Stimulated activated CD4-positive, alpha-beta T cell treated with anti-CD3 and anti-CD28 coated beads, Interleukin-12 subunit alpha, Interleukin-12 subunit beta, amount 100 ng/mL, for 4 hours (primary cell): ENCODE data around the gene WDR7.
"Not testable (repeated sequence)": the region's sequence is repeated elsewhere in the genome, so short reads cannot be mapped to it uniquely, and the experiment has no call there.

Experiments
- DNase-seq: peaks from one replicate; pipeline ENCODE4 v3.0.0-alpha.2; 2020

The WDR7 gene

DNA sequence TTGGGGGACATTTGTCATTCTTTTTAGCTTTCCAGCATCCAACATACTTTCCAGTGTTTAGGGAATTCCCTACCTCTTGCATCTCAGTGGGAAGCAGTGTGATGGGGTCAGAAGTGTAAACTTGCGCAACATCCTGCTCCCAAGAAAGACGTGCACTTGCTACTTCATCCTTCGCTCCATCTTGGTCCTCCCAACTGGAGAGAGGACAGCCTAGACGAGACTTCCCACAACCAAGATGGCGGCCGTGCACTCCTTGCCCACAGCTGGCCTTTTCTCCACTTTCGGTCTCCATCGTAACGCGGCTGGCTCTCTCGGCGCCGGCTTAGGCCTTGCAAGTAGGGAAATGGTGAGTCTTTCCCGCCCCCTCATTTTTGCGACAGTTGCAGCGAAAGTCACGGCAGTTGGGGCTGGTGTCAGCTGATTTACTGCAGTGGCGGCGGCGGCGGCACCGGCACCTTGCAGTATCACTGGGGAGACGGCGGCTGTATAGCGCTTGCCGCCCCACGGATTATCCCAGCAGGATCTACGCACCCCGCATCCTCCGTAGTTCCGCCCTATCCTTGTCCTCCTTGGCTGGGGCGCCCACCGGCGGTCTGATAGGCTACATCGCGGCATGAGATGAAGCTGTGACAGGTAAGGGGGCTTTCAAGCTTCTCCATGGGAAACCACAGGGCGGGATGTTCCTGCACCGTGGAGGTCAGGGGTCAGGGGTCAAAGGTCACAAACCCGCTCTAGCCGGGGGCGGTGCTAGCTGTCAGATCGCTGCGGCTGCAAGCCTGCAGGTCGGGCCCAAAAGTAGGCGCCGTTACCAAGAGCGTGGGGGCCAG lies at the start of gene WDR7:
Gene WDR7, plus strand, starts transcription at position 416 of the 827 bp plus-strand sequence. CDS start 21,157 bp downstream, outside the sequence.
- DNase-seq: peak; percentile 92

DNA sequence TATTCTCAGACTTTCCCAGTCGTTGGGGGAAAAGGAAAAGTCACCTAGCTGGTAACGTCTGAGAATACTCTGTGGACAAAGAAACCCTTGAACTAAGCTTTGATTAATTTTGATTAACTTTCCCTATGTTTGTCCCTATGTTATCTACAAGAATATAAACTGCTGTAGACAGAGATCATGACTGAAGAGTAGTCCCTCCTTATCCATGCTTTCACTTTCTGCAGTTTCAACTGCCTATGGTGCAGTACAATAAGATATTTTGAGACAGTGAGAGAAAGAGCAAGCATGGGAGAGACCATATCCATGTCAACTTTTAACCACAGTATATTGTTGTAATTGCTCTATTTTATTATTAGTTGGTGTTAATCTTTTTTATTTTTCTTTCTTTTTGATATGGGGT lies 44.5 kb upstream of the WDR7 start:
- DNase-seq: no peak

DNA sequence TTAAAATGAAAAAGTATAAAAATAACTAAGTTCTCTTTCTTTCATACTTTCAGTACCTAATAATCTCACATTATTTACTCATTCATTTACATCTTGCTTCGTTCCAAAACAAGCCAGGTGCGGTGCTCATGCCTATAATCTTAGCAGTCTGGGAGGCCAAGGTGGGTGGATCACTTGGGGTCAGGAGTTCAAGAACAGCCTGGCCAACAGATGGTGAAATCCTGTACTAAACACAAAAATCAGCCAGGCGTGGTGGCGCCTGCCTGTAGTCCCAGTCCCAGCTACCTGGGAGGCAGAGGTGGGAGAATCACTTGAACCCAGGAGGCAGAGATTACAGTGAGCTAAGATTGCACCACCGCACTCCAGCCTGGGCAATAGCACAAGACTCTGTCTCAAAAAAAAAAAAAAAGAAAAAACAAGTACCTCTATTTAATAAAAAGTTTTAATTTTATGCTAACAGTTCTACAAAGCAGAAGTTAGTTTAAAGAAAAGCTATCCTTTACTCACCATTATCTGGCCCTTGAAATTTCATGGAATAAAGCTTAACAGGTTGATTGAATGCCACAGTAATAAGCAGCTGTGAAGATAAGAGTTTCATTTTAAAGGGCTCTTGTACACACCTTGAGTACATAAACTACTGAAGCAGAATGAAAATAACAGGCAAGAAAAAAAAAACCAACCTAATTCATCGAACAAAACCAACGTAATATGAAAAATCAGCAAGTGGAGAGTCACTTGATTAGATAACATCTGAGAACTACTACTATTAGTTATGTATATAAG lies 35.2 kb upstream of the WDR7 start:
- DNase-seq: no peak

DNA sequence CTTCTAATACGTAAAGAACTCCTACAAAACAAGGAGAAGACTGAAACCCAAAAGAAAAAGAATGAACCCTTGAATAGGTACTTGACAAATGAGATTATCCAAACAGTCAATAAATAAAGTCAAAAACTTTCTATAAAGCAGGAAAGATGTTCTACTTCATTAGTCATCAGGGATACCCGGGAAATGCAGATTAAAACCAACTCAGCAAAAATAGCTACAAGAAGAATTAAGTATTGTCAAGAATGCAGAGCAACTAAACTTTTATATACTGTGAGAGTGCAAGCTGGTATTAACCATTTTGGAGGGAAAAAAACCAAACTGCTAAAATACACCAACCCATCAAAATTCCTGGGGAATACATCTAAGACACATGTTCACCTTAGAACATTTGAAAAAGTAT lies 23.2 kb upstream of the WDR7 start:
- no peak for DNase-seq

DNA sequence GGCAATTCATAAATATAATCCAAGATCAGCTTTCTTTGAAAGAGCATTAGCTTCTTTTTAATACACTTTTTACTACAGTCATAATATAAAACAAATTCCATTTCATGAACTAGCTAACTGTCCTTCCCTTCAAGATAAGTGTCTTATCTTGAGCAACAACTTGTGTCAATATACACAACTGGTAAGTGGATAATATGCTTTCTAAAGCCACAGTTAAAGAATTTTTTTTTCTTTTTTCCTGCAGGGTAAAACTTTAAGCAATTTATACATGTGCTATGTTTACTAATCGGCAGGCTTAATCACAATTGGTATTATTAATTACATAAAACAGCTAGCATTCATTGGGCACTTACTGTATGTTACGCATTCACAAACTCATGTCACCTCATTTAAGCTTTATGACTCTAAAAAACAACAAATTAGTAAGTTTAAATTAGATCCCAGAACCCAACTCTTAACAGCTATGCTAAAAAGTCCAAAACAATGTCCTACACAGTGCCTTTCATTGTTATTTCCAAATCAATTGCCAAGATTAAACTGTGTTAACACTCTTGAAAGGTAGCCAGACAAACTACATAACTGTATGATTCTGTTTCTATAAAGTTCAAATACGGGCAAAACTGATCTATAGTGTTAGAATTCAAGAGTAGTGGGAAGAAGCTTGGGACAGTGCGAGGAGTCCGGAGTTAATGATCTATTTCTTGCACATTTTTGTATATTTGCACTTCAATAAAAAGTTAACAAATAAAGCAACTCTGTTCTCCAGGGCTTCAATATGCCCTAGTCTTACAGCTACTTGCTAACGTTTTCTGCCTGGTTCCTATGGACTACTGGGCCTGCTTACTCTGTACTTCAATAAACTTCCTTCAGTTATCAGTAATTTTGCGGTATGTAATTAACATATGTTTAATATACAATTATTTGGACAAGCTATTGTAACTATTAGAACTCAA lies 18.8 kb upstream of the WDR7 start:
- DNase-seq: no peak

DNA sequence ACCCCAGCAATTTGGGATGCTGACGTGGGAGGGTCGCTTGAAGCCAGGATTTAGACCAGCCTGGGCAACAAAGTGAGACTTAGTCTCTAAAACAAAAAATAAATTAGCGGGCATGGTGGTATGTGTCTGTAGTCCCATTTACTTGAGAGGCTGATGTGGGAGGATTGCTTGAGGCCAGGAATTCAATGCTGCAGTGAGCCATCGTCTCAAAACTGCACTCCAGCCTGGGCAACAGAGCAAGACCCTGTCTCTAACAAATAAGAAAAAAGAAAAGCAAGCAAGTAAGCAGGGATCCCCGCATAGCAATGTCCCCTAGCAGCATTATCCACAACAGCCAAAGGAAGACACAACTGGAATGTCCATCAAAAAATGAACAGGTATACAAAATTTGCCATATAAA lies 16.2 kb upstream of the WDR7 start:
- DNase-seq: no peak

DNA sequence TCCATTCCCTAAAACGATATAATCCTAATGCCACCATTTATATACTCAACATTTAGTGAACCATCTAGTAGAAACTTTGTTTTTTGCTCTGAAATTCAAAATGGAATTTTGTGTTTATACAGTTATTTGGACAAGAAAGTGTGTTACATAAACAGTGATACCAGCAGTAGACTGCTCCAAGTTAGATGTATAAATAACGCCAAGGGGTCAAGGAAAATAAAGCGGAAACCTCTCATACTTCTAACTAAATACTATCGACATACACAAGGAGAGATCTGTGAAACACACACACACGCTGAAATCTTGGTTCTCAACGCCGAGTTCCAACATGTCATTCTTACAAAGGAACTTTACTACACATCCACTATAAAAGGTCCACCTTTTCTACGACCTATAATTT lies 14.0 kb upstream of the WDR7 start:
- DNase-seq: no peak

DNA sequence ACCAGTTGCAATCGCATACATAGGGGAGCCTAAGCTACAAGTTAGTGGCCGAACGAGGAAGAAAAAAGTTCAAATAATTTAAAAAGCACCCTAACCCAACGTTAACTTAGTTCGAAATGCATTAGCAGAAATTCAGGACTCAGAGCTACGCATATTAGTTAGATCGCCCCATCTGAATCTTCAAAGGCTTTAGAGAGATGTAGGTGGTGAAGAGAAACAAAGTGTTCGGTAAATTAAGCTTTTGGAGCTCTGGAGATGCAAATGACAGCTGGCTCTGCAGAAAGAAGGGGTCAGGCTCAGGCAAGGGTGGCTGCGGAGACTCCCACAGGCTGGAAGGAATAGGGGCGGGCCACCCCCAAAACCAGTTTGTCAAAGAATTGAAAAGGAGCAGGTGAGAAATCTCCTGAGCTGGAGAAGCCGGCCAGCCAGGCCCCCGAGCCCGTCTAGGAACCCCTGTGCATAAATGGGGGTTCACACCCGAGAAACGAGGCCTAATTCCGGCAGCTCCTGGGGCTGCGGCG lies 13.4 kb upstream of the WDR7 start:
- no peak for DNase-seq

DNA sequence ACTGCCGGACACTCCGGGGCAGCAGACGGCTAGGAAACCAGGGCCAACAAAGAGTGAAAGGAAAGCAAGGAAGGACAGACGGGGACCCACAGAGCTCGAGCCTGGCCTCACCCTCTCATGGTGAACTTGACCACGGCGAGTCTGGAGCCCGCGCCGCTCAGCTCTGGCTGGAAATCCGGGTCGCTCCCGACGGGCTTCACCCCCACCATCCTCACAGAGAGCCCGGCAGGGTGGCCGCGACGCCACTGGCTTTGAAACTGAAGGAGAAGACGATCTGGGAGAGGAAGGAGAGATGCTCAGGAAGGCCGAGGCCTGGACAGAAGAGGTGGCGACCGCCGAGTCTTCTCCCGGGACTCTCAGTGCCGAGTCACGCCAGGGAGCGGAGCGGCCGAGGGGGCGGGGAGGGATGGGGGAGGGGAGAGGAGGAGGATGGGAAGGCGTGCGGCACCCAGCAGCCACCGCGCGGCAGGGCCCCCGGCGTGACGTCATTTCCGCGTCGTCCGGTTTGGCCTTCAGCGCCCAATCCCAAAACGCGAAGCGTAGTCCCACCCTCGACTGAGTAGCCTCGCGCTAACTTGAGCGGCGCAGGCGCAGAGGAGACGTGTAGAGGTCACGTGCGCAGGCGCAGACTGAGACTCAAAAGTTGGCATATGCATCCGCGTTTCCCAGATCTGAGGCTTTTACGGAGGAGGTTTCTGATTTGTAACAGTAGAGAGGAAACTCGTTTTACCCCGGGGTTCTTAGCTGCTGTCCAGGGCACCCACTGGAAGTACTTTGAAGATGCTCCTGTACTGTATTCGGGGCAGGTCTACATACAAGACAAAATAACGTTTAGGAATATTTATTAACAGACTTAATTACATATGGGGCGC lies 12.7 kb upstream of the WDR7 start, which contains the start of gene TXNL1:
Gene TXNL1, minus strand, starts transcription at position 361 of the 872 bp plus-strand sequence. Its CDS starts 152 bp downstream, at position 209.
- DNase-seq: peak; percentile 100

DNA sequence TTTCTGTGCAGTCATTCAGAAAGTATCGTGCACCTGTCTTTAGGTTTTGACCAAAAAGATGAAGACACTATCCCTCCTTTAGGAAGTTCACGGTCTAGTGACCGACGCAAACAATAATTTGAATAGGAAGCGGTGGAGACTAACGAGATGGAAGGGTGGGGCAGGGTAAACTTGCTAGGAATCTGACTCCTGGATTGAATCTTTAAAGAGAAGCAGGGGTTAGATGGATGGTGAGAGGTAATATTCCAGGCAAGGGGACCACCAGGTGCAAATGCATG lies 12.1 kb upstream of the WDR7 start:
- DNase-seq: no peak

DNA sequence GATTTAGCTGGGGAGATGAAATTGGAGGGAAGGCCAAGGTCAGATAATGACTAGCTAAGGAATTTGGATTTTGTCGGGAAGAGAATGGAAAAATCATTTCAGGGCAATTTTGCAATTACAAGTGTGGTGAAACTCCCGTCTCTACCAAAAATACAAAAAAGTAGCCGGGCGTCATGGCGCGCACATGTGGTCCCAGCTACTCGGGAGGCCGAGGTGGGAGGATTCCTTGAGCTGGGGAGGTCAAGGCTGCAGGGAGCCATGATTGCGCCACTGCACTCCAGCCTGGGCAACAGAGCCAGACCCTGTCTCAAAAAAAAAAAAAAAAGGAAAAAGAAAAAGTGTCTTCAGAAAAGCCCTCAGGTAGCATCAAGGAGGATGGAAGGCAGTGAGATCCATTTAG lies 11.6 kb upstream of the WDR7 start:
- DNase-seq: no peak

DNA sequence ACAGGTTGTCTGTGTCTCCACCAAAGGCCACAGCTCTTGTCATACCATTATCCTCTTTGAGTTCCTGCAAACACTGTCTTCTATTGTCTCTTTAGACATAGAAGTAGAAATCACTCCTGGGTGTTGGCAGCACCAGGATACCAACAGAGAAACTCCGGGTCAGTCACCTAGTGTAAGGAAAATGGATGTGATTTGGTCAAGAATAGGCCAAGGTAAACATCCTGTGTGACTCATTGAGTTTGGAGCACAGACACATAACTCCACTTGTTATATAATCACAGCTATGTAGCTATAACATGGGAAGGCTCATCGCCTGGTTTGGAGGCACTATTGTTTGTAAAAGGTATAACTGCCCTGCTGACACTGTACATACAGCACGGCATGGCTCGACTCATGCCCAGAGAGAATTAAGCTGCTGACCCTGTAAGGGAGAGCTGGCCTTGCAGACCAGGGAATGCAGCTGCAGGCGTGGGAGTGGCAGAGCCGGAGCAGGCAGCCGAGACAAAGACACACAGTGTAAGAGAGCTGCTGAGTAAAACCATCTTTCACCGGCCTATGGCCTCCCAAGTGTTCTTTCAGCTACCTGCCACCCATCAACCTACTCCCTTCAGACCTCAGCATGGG lies 9.3 kb upstream of the WDR7 start:
- DNase-seq: no peak

DNA sequence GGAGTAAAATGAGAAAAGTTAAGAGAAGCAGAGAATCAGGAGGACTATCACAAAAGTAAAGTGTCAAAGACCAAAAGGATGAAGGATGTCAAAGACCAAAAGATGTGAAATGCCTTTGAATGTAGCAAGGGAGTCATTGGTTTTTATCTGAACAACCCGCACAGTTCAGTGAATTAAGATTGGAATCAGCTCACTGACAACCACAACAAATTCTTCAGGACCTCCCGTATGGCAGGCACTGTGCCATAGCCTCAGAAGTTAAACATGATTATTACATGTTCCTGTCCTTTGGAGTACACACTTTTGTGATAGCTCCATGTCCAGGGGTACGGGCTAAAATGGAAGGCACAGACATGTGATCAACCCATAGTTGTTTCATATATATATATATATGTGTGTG lies 7.8 kb upstream of the WDR7 start:
- no peak for DNase-seq

DNA sequence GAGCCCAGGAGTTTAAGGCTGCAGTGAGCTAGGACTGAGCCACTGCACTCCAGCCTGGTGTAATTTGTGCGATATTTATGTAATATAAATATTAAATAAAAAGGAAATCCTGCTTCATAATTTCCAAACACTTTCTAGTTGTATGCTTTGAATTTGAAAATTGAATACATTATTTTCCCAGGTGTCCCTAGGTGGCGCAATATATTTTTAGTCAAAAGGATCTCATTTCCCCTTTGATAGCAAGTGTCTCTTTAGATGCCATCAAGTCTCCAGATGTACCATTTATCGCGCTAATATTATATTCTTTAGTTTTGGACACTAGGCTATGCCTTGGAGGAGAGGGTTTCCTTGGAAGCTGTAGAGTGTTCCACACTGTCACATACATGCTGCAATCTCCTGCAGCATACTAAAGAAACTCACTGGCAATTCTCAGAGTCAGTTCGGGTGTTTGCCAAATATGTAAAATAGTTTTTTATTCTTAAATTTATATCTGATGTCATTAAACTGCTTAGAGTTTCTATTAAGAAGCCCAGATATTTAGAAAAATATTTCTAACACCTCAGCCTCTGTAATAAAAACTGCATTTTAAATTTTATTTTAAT lies 5.6 kb upstream of the WDR7 start:
- no peak for DNase-seq

DNA sequence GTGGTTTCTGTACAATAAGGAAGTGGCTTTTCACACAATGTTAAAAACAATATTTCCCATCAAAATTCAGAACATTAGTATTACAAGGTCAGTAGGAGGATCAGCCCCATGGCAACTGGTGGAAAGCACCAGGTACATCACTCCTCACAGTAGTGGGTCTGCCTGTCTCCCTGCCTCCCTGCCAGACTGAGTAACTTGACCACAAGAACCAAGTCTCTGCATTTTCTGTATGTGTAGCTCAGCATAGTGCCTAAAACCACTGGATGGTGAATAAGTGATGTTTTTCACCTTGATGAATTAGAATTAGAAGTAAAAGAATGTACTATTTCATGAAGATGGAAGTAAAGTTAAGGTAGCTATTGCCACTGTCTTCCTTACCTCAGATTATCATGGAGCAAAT lies 4.1 kb upstream of the WDR7 start:
- no peak for DNase-seq

DNA sequence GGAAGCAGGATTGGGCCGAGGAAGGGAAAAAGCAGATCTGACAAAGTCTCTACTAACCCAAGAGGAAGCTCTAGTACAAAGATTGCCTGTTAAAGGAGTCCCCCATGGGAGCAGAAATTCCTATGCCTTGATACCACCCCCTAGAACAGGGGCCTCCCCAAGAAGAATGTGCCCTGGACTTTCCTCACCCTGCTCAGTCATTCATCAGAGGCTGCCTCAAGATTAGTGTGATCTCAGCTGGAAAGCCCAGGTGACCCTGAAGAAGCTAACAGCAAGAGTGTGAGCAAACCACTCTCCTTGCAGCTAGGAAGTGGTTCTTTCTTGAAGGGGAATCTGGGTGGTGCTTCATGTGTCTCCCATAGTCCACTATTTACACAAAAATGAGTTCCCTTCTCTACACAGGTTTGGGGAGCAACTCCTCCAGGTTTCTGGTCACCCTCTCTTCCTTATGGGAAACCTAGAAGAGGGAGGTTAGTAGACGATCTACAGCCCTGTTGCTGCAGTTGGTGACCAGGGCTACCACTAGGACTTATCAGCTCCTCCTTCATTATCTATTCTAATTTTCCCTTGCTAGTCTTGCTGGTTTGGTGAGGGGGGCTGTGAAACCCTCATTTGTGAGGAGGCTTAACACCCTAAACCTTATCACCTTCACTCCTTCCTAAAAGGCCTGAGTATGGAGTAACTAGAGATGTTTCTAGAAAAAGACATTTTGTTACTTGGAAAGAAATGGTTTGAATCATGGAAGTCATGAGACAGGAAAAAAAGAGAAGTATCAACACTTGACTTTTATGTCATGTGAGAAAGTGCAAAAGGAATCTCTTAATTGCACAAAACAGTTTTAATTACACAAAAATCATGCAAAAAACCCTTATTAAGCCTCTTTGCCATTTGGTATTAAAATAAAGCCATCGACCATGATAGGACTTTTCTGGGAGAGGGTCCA lies 2.9 kb upstream of the WDR7 start:
- no peak for DNase-seq

DNA sequence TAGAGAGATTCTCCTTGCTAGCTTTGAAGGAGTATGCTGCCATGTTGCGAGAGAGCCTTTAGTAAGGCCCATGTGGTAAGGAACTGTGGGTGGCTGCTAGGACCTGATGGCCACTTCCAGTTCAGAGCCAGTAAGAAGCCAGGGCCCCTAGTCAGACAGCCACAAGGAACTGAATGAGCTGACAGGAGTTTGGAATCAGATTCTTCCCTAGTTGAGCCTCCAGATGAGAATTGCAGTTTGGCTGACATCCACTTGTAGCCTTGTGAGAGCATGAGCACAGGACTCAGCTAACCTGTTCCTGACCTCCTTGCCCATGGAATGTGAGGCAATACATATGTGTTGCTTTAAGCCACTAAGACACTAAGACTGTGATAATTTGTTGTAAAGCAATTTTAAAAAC lies 1.2 kb upstream of the WDR7 start:
- no peak for DNase-seq

DNA sequence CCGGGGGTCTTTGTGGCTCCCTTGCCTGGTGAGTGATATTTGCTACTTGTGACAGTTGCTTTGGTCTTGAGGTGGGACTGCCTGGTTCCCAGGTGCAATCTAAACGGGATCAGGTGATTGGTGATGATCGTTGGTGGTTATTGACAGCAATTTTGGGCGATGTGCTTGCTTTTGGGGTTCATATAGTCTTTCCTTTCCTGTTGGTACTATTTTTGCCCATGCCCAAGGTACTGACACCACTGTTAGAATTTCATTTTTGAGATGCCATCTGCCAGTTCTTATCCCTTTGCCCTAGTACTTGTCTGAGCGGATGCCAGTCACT lies 573 bp downstream of the WDR7 start:
- no peak for DNase-seq

DNA sequence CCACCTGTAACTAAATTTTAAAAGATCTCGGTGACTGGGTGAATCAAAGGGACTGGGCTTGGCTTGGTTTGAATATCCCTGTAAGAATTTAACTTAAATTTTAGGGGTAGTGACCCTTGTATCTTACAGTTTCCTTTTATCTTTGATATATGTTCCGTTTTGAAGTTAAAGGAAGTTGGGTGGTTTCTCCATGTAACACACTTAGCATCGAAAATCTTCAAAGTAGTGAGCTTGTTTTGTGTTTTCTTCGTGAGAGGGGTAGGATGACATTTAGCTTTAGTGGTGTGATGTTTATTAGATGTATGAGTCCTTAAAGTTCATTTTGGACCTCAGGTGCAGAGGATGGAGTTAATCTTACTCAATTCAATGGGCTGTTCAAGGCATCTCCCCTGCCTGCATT lies 1.6 kb downstream of the WDR7 start:
- no peak for DNase-seq

DNA sequence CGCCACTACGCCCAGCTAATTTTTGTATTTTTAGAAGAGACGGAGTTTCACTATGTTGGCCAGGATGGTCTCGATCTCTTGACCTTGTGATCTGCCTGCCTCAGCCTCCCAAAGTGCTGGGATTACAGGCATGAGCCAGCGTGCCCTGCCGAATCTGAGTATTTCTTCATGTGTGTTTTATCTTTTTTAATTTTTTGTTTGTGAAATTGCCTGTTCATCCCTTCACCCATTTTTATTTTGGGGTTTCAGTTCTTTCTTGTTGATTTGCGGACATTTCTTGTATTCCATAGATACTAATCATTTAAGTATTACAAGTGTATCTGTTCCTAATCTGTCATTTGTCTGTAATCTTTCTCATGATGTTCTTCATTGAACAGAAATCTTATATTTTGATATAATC lies 3.1 kb downstream of the WDR7 start:
- not testable (repeated sequence) for DNase-seq
